Suprapubic skin (tissue), 4 donors: ENCODE results near the gene RNASET2. TPM values are rescaled to one million over a fixed set of nuclear protein-coding genes. Genes with fewer than 3 reads are reported as not detected.

Source experiments
- DNase-seq, 2 donors: peaks; one replicate each; pipeline ENCODE4 v3.0.0-alpha.2; 2019; ENCODE audit warnings: low spot score in 2 of 2
- H3K27ac ChIP-seq: fragments of 200-600 bp; sonication (generic); one replicate; pipeline ENCODE4 v1.5.1; 2019
- H3K27me3 ChIP-seq: fragments of 200-600 bp; sonication (generic); one replicate; pipeline ENCODE4 v1.5.1; 2019
- H3K36me3 ChIP-seq: fragments of 200-600 bp; sonication (generic); one replicate; pipeline ENCODE4 v1.5.1; 2019
- H3K4me1 ChIP-seq: fragments of 200-600 bp; sonication (generic); one replicate; pipeline ENCODE4 v1.5.1; 2019
- H3K4me3 ChIP-seq: fragments of 200-600 bp; sonication (generic); one replicate; pipeline ENCODE4 v1.5.1; 2019; ENCODE audit warnings: mild to moderate bottlenecking
- H3K9me3 ChIP-seq: fragments of 200-600 bp; sonication (generic); one replicate; pipeline ENCODE4 v1.5.1; 2019
- CTCF ChIP-seq, 2 donors: fragments of 200-600 bp in 1 of 2; fragments of 450-650 bp in 1 of 2; sonication (generic) in 1 of 2; IDR thresholded peaks; one replicate each; pipeline ENCODE4 v1.5.1; 2016 to 2019; ENCODE audit warnings: antibody characterized with exemption in 2 of 2, mild to moderate bottlenecking in 1 of 2, moderate library complexity in 1 of 2
- EP300 ChIP-seq: sonication (generic); formaldehyde crosslinking; IDR thresholded peaks from one replicate; pipeline ENCODE4 v1.6.1; 2017; ENCODE audit warnings: antibody characterized with exemption
- POLR2A ChIP-seq, 2 donors: fragments of 450-650 bp; IDR thresholded peaks; one replicate each; pipeline ENCODE4 v1.6.1; 2017; ENCODE audit warnings: antibody characterized with exemption in 2 of 2, mild to moderate bottlenecking in 2 of 2, moderate library complexity in 2 of 2
- POLR2AphosphoS5 ChIP-seq, 3 donors: sonication (generic); formaldehyde crosslinking; IDR thresholded peaks; one replicate each; pipeline ENCODE4 v1.6.1; 2017; ENCODE audit warnings: antibody characterized with exemption in 3 of 3
- WGBS: methylation state at CpG from one replicate; pipeline ENCODE4 v1.1.5; 2018; 5-methylcytosine and 5-hydroxymethylcytosine counted together
- total RNA-seq, 4 donors: library from RNA; depleted of rRNA; stranded (reverse); fragments of >200 nt; gene quantifications; one replicate each; pipeline ENCODE4 v1.1.0, GENCODE V29; 2016

RNASET2 gene
- total RNA-seq: 10 to 100 TPM; 36.3 to 62.5 (median 53.9) TPM

GRCh38 chr6:166956444-166957086 lies at the start of gene RNASET2:
Gene RNASET2, minus strand, starts transcription at chr6:166956550. Its CDS starts 368 bp downstream, at chr6:166956182.
- WGBS: no CpG with 5 or more reads among the region's 71 CpGs
- peak; percentile 98 for DNase-seq
- H3K9me3 ChIP-seq: no peaks in the 10 kb centered on the region
- peak within 1 kb of the TSS; percentile 90 for H3K27ac ChIP-seq
- peaks cover 30% of the 10 kb centered on the region for H3K4me1 ChIP-seq
- no peak for TF ChIP-seq EP300
- TF ChIP-seq POLR2AphosphoS5 (IDR thresholded peaks at IDR 0.05): no peak
- no peak for TF ChIP-seq POLR2A (IDR thresholded peaks at IDR 0.05)
- TF ChIP-seq CTCF (IDR thresholded peaks at IDR 0.05): no peak
- H3K36me3 ChIP-seq: no peaks in the 10 kb centered on the region
- peak within 1 kb of the TSS; percentile 94 for H3K4me3 ChIP-seq
- no peaks in the 10 kb centered on the region for H3K27me3 ChIP-seq

- DNase-seq: no peak
- Histone ChIP-seq H3K9me3 (no peaks in the 10 kb centered on the region), H3K27me3 (no peaks in the 10 kb centered on the region), H3K4me3 (no peak overlapping the region), H3K4me1 (peaks cover 12% of the 10 kb centered on the region), H3K27ac (no peak overlapping the region), H3K36me3 (peaks cover 8% of the 10 kb centered on the region)
- WGBS: 60% methylated on average over 12 of the region's 12 CpGs
- TF ChIP-seq EP300 (no peak), CTCF (IDR thresholded peaks at IDR 0.05) (no peak), POLR2A (IDR thresholded peaks at IDR 0.05) (no peak), POLR2AphosphoS5 (IDR thresholded peaks at IDR 0.05) (no peak)
Measured at GRCh38 chr6:167005350-167006159, 49.2 kb upstream of the RNASET2 start.

- Histone ChIP-seq H3K4me1 (peaks cover 21% of the 10 kb centered on the region), H3K4me3 (peak overlapping the region; percentile 88), H3K36me3 (peaks cover 1% of the 10 kb centered on the region), H3K27me3 (no peaks in the 10 kb centered on the region), H3K27ac (no peak overlapping the region), H3K9me3 (no peaks in the 10 kb centered on the region)
- TF ChIP-seq POLR2A (IDR thresholded peaks at IDR 0.05) (no peak), POLR2AphosphoS5 (IDR thresholded peaks at IDR 0.05) (no peak), EP300 (no peak), CTCF (IDR thresholded peaks at IDR 0.05) (no peak)
- DNase-seq: no peak
- WGBS: 90% methylated on average over 2 of the region's 2 CpGs
Measured at GRCh38 chr6:167000759-167001158, 44.4 kb upstream of the RNASET2 start.

GRCh38 chr6:166999884-167000253 lies 43.5 kb upstream of the RNASET2 start:
- Histone ChIP-seq H3K4me3 (peak overlapping the region; percentile 88), H3K27ac (peak overlapping the region; percentile 13), H3K9me3 (no peaks in the 10 kb centered on the region), H3K27me3 (no peaks in the 10 kb centered on the region), H3K4me1 (peaks cover 19% of the 10 kb centered on the region), H3K36me3 (no peaks in the 10 kb centered on the region)
- DNase-seq: no peak
- 3% methylated on average over 9 of the region's 10 CpGs for WGBS
- TF ChIP-seq POLR2AphosphoS5 (IDR thresholded peaks at IDR 0.05): no peak
- TF ChIP-seq EP300: no peak
- no peak for TF ChIP-seq CTCF (IDR thresholded peaks at IDR 0.05)
